Measurements from ENCODE around the gene BEGAIN. TPM values are rescaled to one million over a fixed set of nuclear protein-coding genes. Genes with fewer than 3 reads are reported as not detected.

BEGAIN gene
- total and polyA plus RNA-seq, 12 donors = 0.39 to 59.0 (median 2.7) TPM

- no peaks in the 10 kb centered on the region for H3K9me3 ChIP-seq (replicated peaks in 1 of 3)
- peaks cover 0 to 5% of the 10 kb centered on the region in 2 donors for H3K4me1 ChIP-seq (replicated peaks in 1 of 2)
- no peak overlapping the region for H3K4me3 ChIP-seq
- no peaks in the 10 kb centered on the region for H3K36me3 ChIP-seq (replicated peaks in 1 of 2)
- peak in 1 of 7 donors; percentile 47 for DNase-seq
- H3K27me3 ChIP-seq = no peaks in the 10 kb centered on the region
- WGBS, 4 donors = 86 to 96% (median 92%) methylated on average over 7 of the region's 7 CpGs
- no peak overlapping the region for H3K27ac ChIP-seq
- TF ChIP-seq POLR2A (IDR thresholded peaks at IDR 0.05) = no peak
- TF ChIP-seq CTCF (IDR thresholded peaks at IDR 0.05) = no peak
- intact Hi-C loops (cut with DNase I) = no loop called here
Measured at GRCh38 chr14:100503251-100503650, 84.0 kb downstream of the BEGAIN start.

GRCh38 chr14:100502622-100503220 is 84.5 kb downstream of the BEGAIN start:
- no peak overlapping the region for H3K27ac ChIP-seq
- no peaks in the 10 kb centered on the region for H3K27me3 ChIP-seq
- H3K4me3 ChIP-seq = no peak overlapping the region
- WGBS, 4 donors = 92 to 96% (median 95%) methylated on average over 9 to 10 of the region's 10 CpGs
- H3K4me1 ChIP-seq (replicated peaks in 1 of 2) = no peaks in the 10 kb centered on the region
- no peaks in the 10 kb centered on the region for H3K36me3 ChIP-seq (replicated peaks in 1 of 2)
- intact Hi-C loops (cut with DNase I) = no loop called here
- TF ChIP-seq CTCF (IDR thresholded peaks at IDR 0.05) = no peak
- no peaks in the 10 kb centered on the region for H3K9me3 ChIP-seq (replicated peaks in 1 of 3)
- DNase-seq = no peak

GRCh38 chr14:100500128-100500527 is 87.1 kb downstream of the BEGAIN start:
- Histone ChIP-seq H3K4me3 (no peak overlapping the region), H3K9me3 (replicated peaks in 1 of 3) (no peaks in the 10 kb centered on the region), H3K27me3 (no peaks in the 10 kb centered on the region), H3K27ac (no peak overlapping the region), H3K4me1 (replicated peaks in 1 of 2) (no peaks in the 10 kb centered on the region), H3K36me3 (replicated peaks in 1 of 2) (no peaks in the 10 kb centered on the region)
- 80 to 95% (median 90%) methylated on average over 6 to 9 of the region's 9 CpGs for WGBS, 4 donors
- TF ChIP-seq CTCF (IDR thresholded peaks at IDR 0.05) (no peak), POLR2A (IDR thresholded peaks at IDR 0.05) (no peak)
- DNase-seq = no peak
- intact Hi-C loops (cut with DNase I) = no loop called here

GRCh38 chr14:100498068-100498467 is 89.1 kb downstream of the BEGAIN start:
- DNase-seq = no peak
- WGBS, 4 donors = 78 to 97% (median 95%) methylated on average over 9 of the region's 9 CpGs
- Histone ChIP-seq H3K27ac (no peak overlapping the region), H3K36me3 (replicated peaks in 1 of 2) (no peaks in the 10 kb centered on the region), H3K9me3 (replicated peaks in 1 of 3) (no peaks in the 10 kb centered on the region), H3K4me1 (replicated peaks in 1 of 2) (no peaks in the 10 kb centered on the region), H3K4me3 (no peak overlapping the region), H3K27me3 (no peaks in the 10 kb centered on the region)
- TF ChIP-seq POLR2A (IDR thresholded peaks at IDR 0.05) (no peak), CTCF (IDR thresholded peaks at IDR 0.05) (no peak)
- intact Hi-C loops (cut with DNase I) = no loop called here

Data from adrenal gland (tissue), 12 donors.